GM21825 (cell line): ENCODE data around the gene ART3.
"Not testable (repeated sequence)": the region's sequence is repeated elsewhere in the genome, so short reads cannot be mapped to it uniquely, and the experiment has no call there.

ENCODE experiments used
- ATAC-seq: cut with Tn5 transposase; IDR thresholded peaks from one replicate; pipeline ENCODE4 v1.9.1; 2021; ENCODE audit warnings: mild to moderate bottlenecking, moderate library complexity; ENCODE audit not compliant: unreplicated experiment

ART3 gene

GRCh38 chr4:76074468-76074867 is at the start of gene ART3:
Gene ART3 (plus strand): TSS chr4:76074709. CDS start chr4:76075890, 1,181 bp downstream.
- no peak for ATAC-seq

GRCh38 chr4:76028350-76028765 is 46.2 kb upstream of the ART3 start:
- ATAC-seq, result no peak

- ATAC-seq, result no peak
These were observed 45.2 kb upstream of the ART3 start for GRCh38 chr4:76029300-76029699.

- no peak for ATAC-seq
These were observed 39.4 kb upstream of the ART3 start for GRCh38 chr4:76035141-76035540.

- no peak for ATAC-seq
These were observed 38.6 kb upstream of the ART3 start, which contains the start of gene CXCL11 for GRCh38 chr4:76035799-76036380. Gene CXCL11 (minus strand): TSS chr4:76036070. CDS start chr4:76035987, 83 bp downstream.

- ATAC-seq, result no peak
These were observed 37.7 kb upstream of the ART3 start for GRCh38 chr4:76036855-76037254.

GRCh38 chr4:76042241-76042998 is 32.1 kb upstream of the ART3 start:
- not testable (repeated sequence) for ATAC-seq

- not testable (repeated sequence) for ATAC-seq
These were observed 31.2 kb upstream of the ART3 start for GRCh38 chr4:76043306-76043705.

GRCh38 chr4:76044686-76045085 is 29.8 kb upstream of the ART3 start:
- ATAC-seq, result not testable (repeated sequence)

- ATAC-seq, result not testable (repeated sequence)
These were observed 24.6 kb upstream of the ART3 start for GRCh38 chr4:76049860-76050416.

GRCh38 chr4:76050560-76051050 is 23.9 kb upstream of the ART3 start:
- ATAC-seq, result not testable (repeated sequence)

GRCh38 chr4:76053730-76054129 is 20.8 kb upstream of the ART3 start:
- no peak for ATAC-seq

GRCh38 chr4:76055016-76055415 is 19.5 kb upstream of the ART3 start:
- ATAC-seq, result peak; percentile 99

- no peak for ATAC-seq
These were observed 19.1 kb upstream of the ART3 start for GRCh38 chr4:76055421-76055820.

GRCh38 chr4:76058302-76058701 is 16.2 kb upstream of the ART3 start:
- ATAC-seq, result no peak

GRCh38 chr4:76058888-76059426 is 15.6 kb upstream of the ART3 start:
- ATAC-seq, result no peak

GRCh38 chr4:76059750-76060149 is 14.8 kb upstream of the ART3 start:
- ATAC-seq, result no peak

GRCh38 chr4:76060506-76060905 is 14.0 kb upstream of the ART3 start:
- no peak for ATAC-seq

- ATAC-seq, result no peak
These were observed 13.1 kb upstream of the ART3 start for GRCh38 chr4:76061421-76061820.

- ATAC-seq, result peak; percentile 67
These were observed 12.5 kb upstream of the ART3 start for GRCh38 chr4:76061982-76062381.

- no peak for ATAC-seq
These were observed 8.0 kb upstream of the ART3 start for GRCh38 chr4:76066546-76066945.
